ENCODE results near the gene CYBB.
"Not testable (repeated sequence)": the region's sequence is repeated elsewhere in the genome, so short reads cannot be mapped to it uniquely, and the experiment has no call there.

The CYBB gene

DNA sequence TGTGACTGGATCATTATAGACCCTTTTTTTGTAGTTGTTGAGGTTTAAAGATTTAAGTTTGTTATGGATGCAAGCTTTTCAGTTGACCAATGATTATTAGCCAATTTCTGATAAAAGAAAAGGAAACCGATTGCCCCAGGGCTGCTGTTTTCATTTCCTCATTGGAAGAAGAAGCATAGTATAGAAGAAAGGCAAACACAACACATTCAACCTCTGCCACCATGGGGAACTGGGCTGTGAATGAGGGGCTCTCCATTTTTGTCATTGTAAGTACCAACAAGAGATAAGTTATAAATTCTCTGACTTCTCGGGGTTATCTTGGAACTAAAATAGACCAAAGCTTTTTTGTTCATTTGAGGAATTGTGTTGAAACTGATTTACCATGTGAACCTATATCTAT is at the start of gene CYBB:
Gene CYBB, plus strand, starts transcription at position 203 of the 400 bp plus-strand sequence. Its CDS starts 19 bp downstream, at position 222.
- no peak for DNase-seq (ENCODE audit: low read depth in 2 of 2, low spot score in 1 of 2)

DNA sequence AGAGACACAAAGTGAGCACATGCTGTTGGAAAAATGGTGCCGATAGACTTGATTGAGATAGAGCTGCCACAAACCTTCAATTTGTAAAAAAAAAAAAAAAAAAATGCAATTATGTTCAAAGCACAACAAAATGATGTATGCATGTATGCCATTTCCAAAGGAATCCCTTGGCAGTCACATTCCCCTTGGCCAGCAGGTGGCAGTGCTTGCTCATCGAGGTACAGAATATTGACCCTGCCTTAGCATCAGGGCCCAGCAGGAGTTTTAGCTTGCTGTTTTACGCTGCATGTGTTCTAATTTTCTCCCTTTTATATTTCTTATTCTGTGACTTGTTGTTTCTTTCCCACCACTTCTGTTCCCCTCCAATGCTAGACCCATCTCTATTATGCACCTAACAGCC is 34.5 kb upstream of the CYBB start:
- DNase-seq (ENCODE audit: low read depth in 2 of 2, low spot score in 1 of 2) = peak; percentile 40 to 62

DNA sequence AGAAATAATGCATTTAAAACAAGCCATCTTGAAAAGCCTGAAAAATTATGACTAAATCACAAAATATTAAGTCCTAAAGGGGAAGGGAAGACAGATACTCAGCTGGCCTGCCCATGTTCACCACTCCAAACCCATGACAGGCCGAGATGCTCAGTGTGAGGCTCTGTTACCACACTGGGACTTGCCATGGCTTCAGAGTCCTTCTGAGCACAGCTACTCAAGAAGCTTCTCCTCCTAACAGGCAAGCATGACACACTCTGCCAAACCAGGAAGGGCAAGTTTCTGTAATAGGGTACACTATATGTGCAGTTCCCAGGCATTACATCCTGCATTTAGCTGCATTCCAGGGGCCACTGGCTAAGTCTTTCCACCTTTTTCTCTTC is 34.0 kb upstream of the CYBB start:
- DNase-seq (ENCODE audit: low read depth in 2 of 2, low spot score in 1 of 2) = no peak

DNA sequence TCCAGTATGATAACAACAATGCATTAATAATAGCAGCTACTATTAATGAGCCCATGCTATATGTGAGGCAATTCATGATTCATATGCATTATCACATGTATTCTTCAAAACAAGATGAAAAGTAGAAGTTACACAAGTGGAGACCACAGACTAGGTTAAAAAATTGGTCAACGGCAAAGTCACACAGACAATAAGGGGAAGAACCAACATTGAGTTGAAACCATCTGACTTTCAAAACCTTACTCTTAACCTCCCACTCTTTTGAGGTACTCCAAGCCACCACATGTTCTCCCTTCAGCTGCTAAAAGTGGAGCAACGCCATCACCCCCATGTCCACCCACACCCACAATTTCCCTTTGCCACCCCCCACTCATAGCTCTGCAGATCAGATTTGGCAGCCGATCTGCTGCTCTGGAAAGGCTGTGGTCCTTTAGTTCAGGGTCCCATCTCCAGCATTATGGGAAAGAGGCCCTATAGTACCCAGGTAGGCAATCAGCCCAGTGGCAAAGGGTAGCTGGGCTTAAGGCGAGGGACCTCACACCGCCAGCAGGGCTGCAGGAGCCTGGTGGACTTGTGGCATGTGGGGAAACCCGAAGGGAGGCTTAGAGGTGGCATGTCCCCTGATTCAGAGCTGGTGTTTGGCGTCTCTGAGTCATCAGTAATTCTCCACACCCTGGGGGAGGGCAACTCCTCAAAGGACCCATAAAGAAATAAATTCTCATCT is 33.5 kb upstream of the CYBB start:
- no peak for DNase-seq (ENCODE audit: low read depth in 2 of 2, low spot score in 1 of 2)

DNA sequence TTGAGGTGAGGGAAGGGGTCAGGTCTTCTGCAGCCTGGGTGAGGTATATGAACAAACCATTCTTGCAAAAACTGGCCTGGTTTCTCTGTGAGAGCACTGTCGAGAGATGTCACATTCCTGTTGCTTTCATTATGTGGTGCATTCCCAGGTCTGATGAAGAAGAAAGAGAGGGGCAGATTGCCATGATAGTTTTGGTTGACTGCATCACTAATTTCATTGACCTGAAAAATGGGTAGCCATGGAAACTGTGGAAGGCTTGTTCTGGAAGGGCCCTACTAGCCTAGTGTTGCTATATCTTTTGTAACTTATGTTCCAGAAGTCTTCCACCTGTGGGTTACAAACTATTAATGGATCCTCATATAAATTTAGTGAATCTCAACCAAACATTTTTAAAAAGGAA is 32.9 kb upstream of the CYBB start:
- DNase-seq (ENCODE audit: low read depth in 2 of 2, low spot score in 1 of 2) = no peak

DNA sequence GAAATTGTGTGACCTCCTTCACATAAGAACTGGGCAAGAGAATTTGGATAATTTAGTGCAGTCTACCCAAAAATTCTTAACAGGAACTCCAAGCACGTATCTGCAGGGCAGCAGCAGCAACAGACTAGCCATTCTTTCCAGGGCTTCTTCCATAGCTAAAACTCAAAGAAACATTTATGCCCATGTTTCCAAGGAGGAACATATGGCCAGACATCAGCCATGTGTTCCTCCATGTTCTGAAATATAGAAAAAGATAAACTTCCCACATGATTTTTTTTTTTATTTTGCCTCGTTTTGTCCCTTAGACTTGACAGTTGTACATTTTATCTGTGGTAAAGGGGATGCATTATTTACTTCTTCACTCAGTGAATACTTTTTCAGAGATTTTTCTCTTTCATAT is 27.6 kb upstream of the CYBB start:
- DNase-seq (ENCODE audit: low read depth in 2 of 2, low spot score in 1 of 2) = no peak

DNA sequence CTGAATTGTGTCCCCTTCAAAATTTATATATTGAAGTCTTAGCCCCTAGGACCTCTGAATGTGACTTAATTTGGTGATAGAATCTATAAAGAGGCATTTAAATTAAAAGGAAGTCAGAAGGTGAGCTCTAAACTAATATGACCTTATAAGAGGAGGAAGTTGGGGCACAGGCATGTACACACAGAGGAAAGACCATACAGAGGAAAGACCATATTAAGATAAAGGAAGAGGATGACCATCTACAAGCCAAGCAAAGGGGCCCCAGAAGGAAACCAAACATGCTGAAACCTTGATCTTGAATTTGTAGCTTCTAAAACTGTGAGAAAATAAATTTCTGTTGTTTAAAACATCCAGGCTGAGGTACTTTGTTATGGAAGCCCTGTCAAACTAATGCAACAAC is 26.9 kb upstream of the CYBB start:
- no peak for DNase-seq (ENCODE audit: low read depth in 2 of 2, low spot score in 1 of 2)

DNA sequence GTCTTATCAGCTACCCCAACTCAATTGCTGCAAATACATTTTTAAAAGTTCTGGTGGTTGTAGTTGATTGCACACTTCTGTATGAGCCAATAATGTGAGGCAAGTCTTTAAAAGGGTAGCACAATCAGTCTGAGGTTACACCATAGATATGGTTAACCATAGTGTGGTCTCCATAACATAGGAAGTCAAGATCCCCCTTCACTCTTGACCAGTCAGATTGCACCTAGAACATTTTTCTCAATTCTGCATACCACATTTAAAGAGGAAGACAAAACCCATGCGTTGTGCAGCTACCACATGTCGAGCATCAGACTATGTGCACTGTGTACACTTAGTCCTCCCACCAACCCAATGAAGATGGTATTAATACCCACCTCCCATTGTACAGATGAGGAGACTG is 26.5 kb upstream of the CYBB start:
- no peak for DNase-seq (ENCODE audit: low read depth in 2 of 2, low spot score in 1 of 2)

GRCh38 chrX:37754516-37754915 is 25.3 kb upstream of the CYBB start:
- DNase-seq (ENCODE audit: low read depth in 2 of 2, low spot score in 1 of 2) = no peak

GRCh38 chrX:37755025-37755424 is 24.8 kb upstream of the CYBB start:
- DNase-seq (ENCODE audit: low read depth in 2 of 2, low spot score in 1 of 2) = no peak

DNA sequence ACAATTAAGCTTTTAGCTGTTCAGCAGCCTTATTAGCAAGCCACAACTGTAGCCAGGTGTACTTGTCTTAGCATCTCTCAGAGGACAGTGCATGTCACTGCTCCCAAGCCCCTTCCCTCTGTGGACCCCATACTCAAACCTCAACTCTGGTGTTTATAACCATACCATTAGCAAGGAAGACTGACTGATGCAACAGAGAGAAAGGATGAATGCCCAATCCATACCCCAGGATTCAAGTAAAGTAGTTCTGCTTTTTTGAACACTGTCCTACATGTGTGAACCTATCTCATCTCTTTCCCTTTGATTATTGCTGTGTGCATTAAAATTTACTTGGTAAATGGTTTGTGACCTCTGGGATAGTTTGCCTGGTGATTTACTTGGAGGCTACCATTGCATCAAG is 22.8 kb upstream of the CYBB start:
- DNase-seq (ENCODE audit: low read depth in 2 of 2, low spot score in 1 of 2) = no peak

- no peak for DNase-seq (ENCODE audit: low read depth in 2 of 2, low spot score in 1 of 2)
Measured at GRCh38 chrX:37759351-37759750, 20.5 kb upstream of the CYBB start.

- no peak for DNase-seq (ENCODE audit: low read depth in 2 of 2, low spot score in 1 of 2)
Measured at GRCh38 chrX:37759878-37760418, 19.9 kb upstream of the CYBB start.

GRCh38 chrX:37763400-37763799 is 16.5 kb upstream of the CYBB start:
- no peak for DNase-seq (ENCODE audit: low read depth in 2 of 2, low spot score in 1 of 2)

DNA sequence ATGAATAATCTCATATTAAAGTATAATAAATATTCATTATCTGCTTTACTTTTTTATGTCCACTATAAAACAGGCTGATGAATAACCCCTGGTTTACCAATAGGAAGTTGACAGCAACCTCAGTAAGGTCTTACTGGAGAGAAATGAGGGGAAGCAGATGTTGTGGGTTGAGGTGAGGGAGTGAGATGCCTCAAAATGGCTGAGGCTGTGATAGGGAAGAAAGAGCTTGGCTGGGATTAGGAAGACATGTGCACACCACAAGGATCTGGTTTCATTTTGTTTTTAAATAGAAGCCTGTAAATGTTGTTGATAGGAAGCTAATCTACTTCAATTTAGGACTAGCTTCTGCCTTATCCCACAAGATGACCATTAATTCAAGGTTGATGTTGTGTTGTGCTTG is 14.4 kb upstream of the CYBB start:
- DNase-seq (ENCODE audit: low read depth in 2 of 2, low spot score in 1 of 2) = no peak

DNA sequence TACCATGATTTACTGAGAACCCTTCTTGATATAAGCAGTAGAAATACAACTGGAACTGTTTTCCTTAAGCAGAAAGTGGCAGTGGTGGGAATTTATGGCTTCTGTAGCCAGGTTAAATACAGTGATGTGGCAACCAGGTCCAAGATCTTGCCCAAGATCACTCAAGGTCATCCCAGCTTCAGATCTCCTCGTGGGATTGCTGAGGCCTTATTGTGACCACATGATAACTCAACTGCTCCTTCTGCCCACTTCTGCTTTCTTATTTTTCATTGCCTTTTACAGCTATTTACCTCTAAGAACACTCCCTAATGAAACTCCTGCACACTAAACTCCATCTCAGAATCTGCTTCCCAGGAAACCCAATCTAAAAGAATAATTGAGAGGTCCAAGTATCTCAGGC is 12.4 kb upstream of the CYBB start:
- no peak for DNase-seq (ENCODE audit: low read depth in 2 of 2, low spot score in 1 of 2)

GRCh38 chrX:37768866-37769265 is 11.0 kb upstream of the CYBB start:
- DNase-seq (ENCODE audit: low read depth in 2 of 2, low spot score in 1 of 2) = not testable (repeated sequence)

DNA sequence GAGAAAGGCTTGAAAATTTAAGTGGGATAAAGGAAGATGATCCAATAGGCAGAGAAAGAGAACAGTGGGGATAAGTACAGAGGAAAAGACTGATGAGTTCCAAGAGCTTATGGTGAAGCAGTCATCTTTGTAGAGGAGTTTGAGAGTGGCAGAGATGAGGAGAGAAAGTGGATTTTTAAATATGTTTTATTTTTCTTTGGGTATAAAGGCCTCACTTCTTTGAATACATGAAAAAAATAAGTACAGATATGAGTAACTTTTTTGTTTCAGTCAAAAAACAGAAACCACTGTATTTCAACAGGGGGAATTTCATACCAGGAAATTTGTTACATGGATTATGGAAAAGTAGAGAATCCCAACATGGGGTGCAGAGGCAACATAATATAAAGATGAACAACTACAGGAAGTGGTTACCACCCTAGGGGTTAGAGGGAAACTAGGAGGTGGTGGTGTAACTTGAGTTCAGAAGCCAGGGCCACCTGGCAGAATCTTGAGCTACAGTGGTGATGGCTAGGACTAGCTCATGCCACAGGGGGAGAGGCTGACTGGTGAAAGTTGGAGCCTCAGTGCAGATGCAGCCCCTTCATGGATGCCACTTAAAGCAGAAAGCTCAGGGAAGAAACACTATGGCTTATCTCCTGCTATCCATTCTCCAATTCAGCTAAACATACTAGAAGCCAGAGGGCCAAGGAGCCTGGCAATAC is 3.4 kb upstream of the CYBB start:
- DNase-seq (ENCODE audit: low read depth in 2 of 2, low spot score in 1 of 2) = no peak

DNA sequence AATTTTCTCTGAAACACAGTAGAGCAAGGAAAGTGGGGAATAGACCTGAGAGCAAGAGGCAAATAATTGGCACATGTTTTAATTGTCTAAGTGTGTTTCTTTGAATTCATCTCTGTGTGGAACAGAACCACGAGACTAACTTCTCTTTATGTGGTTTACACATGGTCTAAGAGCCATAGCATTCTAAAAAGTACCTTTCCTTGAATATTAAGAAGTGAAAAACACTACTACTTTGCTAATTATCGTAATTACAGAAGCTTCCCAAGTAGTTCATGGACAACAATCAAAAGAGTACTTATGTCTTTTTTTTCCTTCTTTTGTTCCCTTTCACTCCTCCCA is 2.9 kb upstream of the CYBB start:
- no peak for DNase-seq (ENCODE audit: low read depth in 2 of 2, low spot score in 1 of 2)

DNA sequence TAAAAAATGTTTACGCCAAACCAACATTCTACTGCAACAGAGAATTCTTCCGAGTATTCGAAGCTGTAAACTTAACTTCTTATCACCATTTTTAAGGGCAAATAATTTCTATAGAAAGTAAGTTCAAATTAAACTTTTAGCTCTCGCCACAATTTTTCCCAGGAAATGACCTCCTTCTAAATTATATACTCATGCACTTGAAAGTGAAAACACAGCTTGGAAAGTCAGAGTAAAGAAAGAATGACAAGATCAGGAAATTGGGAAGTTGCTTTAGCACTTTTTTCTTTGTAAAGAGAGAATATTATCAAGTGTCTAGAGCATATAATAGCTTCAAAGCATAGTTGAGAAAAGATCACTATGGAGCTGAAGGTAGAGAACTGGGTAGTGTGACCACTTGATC is 1.2 kb downstream of the CYBB start:
- DNase-seq (ENCODE audit: low read depth in 2 of 2, low spot score in 1 of 2) = no peak

DNA sequence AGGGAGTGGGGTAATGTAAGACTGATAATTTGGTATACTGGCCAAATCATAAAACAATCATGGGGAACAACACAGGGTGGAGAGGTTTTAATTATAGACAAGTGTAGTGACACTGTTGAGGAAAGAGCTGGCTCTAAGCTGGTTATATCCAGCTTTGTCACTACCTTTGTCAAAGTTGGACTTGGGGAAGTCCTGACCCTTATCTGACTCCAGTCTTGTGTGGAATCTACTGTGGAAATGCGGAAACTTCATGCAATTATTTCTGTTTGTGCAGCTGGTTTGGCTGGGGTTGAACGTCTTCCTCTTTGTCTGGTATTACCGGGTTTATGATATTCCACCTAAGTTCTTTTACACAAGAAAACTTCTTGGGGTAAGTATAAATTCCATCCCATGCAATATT is 2.0 kb downstream of the CYBB start:
- DNase-seq (ENCODE audit: low read depth in 2 of 2, low spot score in 1 of 2) = no peak

DNA sequence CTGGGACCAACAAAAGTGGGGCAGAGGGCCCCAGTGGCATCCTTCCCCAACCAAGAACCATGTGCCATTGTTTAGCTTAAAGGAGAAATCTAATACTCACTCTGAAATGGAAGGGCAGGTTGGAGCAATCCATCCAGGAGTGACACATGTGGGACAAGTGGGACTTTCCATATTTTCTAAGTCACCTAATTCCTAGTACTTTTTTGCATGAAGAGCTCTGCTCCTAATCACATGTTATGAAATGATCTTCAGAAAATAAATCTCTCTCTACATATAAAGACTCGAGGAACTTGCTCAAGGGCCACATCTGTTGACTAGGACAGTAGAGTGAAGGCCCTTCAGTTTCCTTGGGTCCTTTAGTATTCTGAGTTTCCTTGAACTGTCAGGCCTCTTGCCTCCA is 2.5 kb downstream of the CYBB start:
- no peak for DNase-seq (ENCODE audit: low read depth in 2 of 2, low spot score in 1 of 2)

DNA sequence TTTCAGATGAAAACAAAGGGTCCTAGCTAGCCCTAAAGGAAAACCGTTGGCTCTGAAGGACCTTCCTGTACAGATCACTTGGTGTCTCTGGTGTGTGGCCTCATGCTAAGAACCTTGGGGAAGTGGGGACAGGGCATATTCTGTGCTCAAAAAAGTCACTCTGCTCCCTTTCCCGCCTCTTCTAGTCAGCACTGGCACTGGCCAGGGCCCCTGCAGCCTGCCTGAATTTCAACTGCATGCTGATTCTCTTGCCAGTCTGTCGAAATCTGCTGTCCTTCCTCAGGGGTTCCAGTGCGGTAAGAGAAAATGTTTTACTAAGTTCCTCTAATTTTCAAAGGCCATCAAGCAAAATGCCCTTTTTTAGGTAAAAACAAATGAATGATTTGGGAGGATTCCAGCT is 3.4 kb downstream of the CYBB start:
- DNase-seq (ENCODE audit: low read depth in 2 of 2, low spot score in 1 of 2) = no peak

Data from stimulated activated CD8-positive, alpha-beta memory T cell treated with anti-CD3 and anti-CD28 coated beads, Interleukin-4, amount 100 ng/mL, for 4 hours (primary cell).